ENCODE measurements around the gene ATP10B.

Gene ATP10B

DNA sequence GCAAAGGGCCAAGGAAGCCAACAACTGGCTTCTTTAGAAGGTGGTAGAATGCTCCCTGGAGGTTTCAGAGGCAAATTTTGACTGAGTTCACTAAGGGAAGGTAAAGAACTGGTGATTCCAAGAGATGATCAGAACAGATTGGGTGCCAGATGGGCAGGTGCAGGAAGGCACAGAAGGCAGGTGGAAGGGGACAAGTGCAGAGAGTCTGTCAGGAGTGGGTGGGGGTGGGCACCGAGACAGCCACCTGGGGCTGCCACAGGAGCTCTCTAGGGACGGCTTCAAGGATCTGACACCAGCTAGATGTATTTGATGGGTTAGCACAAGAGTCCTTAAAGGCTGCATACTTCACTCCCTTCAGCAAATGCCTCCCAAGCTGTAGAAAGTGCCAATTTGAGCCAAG lies 223.0 kb downstream of the ATP10B start:
- DNase-seq, result no peak

DNA sequence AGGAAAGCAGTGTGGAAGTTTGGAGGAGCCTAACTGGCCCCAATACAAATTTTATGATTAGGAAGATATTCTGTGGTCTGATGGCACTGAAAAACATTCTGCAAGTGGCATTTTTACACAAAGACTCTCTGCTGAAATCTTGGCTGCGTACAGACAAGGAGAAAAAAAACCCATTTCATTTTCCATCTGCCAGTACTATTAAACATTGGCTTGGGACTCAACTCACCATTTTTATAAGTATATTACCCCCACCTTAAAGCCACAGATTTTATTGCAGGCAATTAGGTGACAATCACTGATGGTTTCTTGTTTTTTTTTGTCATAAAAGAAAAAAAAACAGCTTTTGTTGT lies 223.4 kb downstream of the ATP10B start:
- DNase-seq, result no peak

DNA sequence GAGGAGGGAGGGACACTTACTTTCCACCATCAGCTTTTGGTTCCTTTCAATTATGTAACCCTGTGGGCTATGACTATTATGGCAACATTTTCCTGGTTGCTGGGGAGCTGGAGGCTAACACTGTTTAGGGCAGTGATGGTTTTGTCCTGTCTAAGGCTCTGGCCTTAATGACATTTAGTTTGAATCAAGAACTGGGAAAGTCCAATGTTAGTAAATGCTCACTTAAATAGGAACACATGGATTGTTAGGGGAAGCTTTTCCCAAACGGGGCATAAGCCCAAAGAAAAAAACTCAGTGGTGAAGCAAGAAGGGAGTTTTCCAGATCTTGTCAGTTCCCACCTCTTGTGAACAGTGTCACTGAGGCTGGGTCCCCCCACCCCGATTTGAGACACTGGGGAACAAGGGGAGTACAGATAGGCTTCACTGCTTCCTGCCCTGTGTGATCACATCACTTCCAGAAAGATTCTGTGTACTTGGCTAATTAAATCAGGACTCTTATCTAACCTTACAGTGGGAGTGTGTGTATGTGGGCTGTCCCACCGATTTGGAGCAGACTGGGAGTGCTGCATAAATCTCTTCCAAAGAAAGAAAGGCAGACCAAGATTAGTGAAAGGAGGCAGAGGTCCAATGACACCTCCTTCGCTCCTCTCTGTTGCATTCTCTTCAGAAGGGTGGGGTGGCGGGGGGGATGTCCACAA lies 223.9 kb downstream of the ATP10B start:
- no peak for DNase-seq

DNA sequence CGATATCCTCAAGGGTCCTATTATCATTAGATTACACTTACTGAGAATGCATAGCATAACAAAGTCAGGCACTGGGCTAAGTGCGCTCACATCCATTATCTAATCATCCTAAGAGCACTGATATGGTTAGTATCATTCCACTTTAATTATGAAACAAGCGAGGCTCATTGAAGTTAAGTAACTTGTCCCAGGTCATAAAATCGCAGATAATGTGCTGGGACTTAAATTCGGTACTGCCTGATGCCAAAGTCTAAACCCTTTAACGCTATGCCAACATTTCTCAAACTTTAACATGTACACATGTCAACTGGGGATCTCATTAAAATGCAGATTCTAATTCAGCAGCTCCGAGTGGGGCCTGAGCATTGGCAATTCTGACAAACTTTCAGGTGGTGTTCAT lies 225.7 kb downstream of the ATP10B start:
- DNase-seq, result no peak

DNA sequence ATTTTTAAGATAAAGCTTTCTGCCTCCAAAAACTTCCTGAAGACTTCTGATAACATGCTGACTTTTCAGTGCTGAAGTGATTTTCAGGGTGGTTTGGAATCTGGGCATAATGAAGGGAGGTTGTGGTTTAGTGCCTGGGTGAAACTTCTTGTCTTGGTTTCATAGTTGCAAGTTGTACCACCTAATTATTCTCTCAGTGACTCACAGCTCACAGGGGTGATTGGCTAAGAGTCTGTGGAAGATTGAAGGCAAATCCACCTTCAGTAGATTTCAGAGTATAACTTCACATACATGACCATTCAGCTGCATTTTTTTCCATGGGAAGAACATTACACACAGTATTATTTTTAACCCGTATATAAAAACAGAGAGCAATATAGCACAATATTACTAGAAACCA lies 230.5 kb downstream of the ATP10B start:
- DNase-seq, result no peak

DNA sequence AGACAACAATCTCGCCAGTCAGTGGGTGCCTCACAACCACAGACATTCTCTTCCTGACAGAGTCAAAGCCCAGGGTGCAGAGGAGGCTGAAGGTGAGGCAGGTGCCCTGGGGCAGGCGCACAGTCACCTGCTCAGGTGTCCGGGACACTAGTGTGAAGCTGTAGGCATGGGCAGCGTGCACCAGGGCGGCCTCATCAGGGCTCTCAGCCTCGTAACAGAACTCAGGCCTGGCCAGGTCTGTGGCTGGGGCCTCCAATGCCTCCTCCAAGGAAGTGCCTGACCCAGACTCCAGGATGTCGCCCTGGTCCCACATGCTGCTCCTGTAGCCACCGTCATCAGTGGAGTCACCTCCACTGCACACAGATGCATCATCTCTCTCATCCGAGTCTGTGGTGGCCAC lies 231.6 kb downstream of the ATP10B start:
- no peak for DNase-seq

DNA sequence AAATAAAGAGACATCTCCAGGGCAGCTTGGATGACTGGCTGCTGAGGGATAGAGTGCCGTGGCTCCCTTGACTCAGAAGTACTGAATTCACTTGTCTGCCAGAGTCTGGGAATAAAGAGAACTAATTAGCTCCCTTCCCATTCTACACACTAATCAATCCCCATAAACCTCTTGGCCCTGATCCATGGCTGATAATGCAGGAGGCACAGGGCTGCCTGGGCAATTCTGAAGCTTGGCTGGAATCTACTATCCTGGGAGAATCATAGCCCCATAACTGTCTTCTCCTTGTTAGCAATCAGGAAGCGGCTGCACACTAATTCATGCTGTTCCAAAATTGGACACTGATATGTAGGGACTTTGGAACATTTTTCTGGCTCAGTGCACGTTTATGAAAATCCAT lies 232.6 kb downstream of the ATP10B start:
- no peak for DNase-seq

DNA sequence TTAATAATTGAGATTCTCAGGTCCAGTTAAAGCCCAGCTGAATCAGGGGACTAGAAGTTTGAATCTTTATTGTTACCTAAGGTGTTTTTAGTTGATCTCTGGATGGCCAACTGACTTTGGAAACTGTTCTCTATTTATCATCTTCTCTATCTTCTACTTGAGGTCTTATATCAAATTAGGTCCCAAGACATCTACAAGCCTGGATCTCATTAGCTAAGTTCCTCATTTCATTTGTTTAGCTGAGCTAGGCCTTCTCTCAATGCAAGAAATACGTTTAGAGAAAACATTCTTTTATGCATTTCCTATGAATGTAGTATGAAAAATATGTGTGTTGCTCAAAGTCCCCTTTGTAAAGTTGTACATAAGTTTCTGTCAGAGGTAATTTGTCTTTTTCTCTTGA lies 233.7 kb downstream of the ATP10B start:
- no peak for DNase-seq

DNA sequence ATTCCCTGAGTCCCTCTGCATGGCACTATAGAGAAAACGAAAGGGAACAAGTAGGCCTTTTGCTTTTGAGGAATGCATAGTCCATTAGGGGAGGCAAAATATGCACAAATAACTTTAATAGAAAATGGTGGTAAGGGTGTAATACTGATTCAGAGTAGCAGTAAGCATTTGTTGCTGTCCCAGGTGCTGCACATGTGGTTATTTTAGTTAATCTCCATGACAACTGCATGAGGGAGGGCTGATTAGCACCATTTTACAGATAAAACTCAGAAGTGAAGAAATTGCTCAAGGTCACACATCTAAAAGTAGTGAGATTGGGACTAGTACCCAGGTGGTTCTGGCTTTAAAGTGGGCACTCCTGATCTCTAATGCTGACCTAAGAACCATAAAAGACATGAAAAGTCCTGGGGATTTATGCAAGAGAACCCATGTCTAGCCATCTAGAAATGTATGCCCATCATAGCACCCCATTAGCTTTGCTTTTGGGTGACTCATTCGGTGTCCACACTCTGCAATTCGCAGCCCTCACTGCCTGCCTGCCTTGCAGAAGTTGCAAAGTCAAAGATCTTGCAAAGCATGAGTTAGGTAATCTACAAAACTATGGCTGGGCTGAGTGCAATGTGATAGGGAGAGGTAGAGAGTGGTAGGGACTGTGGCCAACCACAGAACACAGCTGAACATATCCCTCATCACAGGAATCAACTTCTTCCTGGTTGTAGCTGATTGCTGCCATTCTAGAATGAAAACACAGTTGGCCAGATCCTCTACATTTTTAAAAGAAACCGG lies 235.1 kb downstream of the ATP10B start:
- no peak for DNase-seq

DNA sequence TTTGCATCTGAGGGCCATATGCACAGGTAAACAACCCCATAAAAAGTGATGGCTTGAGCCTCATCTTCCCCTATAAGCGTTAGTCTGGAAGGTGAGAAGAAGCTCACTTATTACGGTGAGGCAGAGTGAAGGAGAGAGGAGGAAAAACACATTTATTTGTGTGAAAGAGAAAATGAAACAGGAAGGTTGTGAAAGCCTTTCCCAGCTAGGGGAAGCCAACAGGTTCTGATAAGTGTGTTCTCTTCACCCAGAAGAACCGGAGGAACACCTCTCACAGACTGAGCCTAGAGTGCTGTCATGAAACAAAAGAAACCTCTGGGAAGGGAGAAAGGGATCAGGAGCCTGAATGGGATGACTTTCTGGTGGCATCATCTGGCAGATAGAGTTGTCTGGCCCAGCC lies 237.9 kb downstream of the ATP10B start:
- DNase-seq, result no peak

DNA sequence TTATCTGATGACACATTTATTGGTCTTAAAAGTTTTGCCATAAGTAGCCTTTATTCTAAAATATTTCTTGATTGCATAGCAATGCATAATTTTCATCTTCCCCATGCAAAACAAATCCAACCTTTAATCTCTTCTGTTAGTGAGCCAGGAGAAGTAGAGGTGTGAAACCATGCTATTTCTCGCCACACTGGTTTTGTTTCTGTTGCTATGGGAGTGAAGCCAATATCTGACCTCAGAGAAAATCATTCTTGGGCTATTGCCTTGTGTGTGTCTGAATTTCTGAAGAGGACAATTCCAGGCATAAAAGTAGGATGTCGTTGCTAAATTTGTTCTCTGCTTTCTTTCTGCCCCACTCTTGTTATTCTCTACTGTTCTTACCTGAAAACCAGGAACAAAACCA lies 246.7 kb downstream of the ATP10B start:
- DNase-seq, result no peak

DNA sequence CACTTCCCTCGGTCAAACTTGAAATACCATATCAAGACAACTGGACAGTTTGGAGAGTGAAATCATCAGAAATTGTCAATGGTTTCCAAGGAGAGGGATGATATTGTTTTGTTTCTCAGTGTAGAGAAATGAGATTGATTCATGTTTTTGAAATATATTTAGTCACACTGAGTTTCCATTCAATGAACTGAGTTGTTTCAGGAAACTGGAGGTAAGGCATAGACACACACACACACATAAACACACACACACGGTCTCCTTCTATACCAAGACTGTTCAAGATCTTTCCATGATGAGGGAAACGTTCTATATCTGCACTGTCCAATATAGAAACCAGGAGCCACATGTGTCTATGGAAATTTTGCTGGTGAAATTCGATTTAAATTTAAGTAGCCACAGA lies 247.5 kb downstream of the ATP10B start:
- DNase-seq, result no peak

DNA sequence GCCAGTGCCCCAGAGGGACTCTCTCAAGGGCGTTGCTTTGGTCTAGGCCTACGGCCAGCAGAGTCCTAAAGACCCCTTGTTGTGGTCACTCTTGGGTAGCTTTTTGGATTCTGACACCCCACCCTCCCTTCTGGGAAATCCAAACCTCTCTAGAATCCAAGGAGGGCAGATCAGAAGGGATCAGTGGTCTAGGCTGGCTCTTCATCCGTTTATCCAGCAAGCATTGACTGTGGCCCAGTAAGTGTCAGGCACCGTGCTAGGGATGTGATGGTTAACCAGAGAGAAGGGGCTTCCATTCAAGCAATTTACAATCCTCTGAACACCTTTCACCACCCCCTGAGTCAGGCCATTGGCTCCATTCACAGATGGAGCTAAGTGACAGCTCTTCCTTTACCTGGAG lies 249.3 kb downstream of the ATP10B start:
- no peak for DNase-seq

DNA sequence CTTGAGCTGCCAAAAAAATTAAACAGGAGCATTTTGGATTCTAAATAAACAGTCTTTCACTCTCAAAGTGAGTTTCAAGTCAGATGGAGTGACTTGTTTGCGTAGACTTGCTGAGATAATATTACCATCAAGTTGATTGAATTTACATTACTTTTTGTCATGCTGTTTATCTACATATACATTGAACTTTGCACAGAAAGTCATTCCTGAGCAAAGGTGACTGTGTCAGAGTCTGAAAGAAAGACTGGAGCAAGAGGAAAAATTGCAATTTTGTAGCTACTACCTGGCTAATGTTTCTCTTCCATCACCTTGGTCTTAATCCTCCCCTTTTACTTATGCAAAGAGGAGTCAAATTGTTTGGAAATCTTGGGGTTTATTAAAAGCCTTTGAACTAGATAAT lies 251.0 kb downstream of the ATP10B start:
- no peak for DNase-seq

DNA sequence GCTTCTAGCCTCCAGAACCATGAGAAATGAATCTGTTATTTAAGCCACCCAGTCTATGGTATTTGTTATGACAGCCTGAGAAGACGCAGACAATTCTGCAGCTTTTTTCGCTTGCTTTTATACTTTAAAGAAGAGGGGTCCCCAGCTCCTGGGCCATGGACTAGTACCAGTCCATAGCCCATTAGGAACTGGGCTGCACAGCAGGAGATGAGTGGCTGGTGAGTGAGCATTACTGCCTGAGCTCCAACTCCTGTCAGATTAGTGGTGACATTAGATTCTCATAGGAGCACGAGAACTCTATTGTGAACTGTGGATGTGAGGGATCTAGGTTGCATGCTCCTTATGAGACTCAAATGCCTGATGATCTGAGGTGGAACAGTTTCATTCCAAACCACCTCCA lies 278.7 kb downstream of the ATP10B start:
- DNase-seq, result no peak

DNA sequence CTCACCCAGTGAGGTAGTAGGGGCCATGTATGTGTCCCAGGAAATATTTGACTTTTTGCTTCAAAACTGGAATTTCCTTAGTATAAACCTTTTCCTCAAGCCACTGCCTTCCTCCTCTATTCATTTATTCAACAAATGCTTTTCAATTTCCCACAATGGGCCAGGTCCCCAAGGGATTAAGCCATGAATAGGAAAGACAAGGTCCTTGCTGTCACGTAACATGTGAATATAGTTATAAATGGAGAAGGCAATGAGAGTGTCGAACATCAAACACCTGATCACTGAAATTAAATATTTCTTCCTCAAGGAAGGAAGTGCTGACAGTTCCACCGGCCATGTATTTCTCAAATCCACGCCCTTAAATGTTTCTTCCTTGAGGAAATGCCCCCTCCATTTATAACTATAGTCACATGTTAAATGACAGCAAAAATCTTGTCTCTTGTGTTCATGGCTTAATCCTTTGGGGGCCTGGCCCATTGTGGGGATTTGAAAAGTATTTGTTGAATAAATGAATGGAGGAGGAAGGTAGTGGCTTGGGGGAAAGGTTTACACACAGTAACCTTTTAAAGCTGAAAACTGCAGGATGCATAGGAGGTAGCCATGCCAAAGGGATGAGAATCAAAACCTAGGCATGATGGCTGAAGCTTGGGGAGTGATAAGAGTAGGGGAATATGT lies 284.8 kb downstream of the ATP10B start:
- no peak for DNase-seq

DNA sequence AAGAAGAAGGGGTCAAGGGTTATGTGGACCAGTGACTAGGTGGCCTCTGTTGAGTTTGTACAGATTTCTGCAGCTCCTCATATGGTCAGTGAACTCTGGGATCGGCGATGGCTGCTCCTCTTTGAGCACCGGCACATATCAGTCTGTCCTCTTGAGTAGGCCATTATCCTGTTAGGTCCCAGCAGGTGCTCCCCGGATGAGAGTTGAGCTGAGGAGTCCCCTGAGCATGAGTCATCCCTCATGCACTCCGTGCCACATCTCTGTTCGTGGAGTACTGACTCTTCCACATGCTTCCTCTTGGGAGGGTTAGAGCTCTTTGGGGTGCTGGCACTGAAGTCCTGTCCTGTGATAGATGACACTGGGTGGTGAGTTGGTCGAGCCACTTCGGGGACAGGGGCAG lies 286.6 kb downstream of the ATP10B start:
- DNase-seq, result no peak

DNA sequence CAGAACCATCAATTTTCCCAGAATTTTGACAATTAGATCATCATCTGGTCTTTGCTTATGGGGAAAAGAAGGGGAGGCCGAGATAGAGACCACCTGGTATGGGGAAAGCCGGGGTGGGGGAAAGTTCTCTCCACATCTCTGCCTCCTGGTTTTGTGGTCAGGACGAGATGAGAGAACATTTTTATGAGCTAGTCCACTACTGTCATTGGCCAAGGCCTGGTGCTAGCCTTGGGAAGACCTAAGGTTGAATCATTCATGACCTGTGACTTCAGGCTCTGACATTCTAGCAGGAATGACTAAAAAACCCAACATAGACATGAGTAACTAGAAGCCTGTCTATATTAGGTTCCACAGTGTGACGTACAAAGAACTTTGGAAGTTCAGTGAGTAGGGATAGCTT lies 295.2 kb downstream of the ATP10B start:
- no peak for DNase-seq

DNA sequence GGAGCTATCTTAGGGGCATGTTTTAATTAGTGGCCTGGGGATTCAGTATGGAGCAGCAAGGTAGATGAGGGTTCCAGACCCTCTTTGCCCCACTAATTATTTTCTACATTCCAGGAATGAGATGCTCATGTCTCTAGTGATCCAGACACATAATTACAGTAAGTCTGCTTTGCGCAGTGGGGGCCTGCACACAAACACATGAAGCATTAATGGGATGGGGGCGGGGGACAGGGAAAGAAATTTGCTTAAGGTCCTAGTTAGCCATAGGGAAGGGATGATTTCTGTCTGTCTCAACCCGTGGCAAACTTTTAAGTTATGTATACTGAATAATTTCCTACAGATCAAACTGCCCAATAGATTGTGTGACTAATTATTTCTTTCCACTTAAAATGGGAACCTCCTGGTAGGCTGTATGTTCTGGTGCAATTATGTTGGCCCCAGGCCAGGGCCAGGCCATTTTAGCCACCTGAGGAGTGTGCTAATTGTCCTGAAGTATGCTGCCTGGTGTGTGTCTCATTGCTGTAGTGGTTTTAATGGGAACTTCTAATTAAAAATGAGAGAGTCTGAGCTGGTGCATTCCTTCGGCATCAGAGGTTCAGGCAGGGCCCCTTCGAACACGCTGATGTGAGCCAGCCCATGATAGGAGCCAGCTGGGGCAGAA lies 295.9 kb downstream of the ATP10B start:
- DNase-seq, result peak; percentile 34

DNA sequence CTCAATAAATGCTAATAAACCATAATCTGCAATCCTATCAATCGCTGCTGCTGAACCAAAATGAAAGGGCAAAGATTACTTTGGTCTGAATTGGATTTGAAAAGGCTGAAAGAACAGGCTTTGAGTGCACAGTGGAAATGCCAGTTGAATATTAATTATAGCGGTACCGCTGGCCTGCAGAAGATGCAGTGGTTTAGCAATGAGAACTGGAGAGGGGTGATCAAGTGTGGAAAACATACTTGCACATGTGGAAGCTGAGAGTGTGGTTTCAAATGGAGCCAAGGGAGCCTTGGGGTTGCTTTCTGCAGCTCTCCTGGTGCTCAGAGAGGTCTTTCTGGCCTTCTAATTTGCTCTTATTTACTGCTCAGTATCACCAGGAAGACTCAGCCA lies 296.4 kb downstream of the ATP10B start:
- no peak for DNase-seq

DNA sequence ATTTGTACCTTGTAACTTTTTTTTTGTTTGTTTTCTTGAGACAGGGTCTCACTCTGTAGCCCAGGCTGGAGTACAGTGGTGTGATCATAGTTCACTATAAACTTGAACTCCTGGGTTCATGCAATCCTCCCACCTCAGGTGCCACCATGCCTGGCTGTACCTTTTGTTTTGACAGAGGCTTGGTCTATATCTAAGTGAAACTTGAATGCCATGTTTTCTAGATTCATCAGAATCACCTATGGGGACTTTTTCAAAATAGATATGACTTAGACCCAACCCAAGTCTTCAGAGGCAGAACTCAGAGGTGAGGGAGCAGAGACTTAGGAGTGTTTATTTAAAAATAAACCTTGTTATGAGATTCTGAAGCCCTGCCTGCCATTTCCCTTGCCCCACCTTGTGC lies 301.9 kb downstream of the ATP10B start:
- DNase-seq, result no peak

DNA sequence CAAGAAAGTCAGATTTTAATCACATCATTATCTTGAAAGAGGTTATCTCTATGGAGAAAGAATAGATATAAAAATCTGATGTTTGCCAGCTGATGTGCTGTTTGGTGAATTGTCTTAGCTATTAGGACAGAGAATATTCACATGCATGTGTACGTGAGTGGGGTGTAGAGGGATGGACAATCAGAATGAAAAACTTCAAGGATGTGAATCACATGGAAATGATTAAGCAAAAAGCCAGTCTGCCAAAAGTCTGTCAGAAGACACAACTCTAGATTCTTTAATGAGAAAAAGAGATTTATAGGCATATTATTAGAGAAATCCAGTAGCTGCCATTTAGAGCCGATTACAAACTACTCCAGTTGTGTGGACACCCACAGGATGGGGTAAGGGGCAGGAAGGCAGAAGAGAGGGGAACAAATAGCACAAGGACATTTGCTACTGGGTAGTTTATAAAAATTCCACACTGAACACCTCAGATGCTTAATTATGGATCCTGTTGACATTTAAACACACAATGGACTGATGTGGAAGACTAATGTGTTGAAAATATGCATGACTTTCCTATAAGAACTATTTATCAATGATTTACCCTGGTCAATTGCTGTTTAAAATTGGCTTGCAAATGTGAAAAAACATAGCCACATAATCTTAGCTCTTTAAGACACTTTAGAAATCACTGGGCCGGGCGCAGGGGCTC lies 302.9 kb downstream of the ATP10B start:
- DNase-seq, result no peak

DNA sequence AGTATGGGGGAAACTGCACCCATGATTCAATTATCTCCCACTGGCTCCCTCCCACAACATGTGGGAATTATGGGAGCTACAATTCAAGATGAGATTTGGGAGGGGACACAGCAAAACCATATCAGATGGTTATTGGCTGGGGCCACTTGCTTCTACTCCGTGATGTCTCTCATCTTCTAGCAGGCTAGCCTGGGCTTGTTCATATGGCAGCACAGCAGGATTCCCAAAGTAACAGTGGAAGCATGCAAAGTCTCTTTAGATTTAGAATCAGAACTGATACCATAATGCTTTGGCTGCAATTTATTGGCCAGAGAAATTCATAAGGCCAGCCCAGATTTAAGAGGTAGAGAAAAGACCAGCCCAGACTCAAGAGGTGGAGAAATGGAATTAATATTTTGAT lies 304.1 kb downstream of the ATP10B start:
- no peak for DNase-seq
